GM19452 (cell line): ENCODE data around the gene ITPR1.

ENCODE experiments used
- ATAC-seq: cut with Tn5 transposase; IDR thresholded peaks from one replicate; pipeline ENCODE4 v1.9.1; 2021; ENCODE audit not compliant: unreplicated experiment

The ITPR1 gene

DNA sequence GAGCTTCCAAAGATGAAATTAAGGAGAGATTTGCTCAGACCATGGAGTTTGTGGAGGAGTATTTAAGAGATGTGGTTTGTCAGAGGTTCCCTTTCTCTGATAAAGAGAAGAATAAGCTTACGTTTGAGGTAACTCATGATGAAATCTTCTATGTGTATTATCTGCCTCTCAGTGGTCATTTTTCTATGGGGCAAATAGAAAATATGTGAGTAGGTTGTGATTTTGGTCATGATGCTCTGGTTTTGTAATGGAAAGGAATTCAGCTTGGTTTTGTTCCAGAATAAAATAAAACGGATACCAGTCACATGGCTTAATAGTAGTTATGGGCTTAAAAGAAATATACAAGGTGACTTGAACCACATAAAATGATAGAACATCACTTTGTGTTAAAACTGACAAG is 181.1 kb downstream of the ITPR1 start:
- no peak for ATAC-seq

DNA sequence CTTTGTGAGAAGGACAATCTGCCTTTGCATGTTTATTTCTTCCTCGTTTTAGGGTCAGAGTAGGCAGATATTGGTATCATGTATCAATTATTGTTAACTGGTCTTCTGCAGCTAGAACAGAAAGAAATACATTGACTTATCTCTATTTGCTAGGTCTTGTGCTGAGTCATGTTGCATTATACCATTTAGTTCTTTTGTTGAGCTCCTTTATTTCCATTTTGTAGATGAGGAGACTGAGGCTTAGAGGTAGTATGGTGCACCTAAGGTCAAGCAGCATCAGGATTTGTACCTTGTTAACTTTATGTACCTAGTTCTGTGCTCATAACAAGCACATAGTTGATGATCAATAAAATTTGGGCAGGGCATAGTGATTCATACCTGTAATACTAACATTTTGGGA is 182.6 kb downstream of the ITPR1 start:
- no peak for ATAC-seq

GRCh38 chr3:4678320-4678719 is 185.2 kb downstream of the ITPR1 start:
- no peak for ATAC-seq

- no peak for ATAC-seq
These were observed 187.1 kb downstream of the ITPR1 start for GRCh38 chr3:4680227-4680691.

DNA sequence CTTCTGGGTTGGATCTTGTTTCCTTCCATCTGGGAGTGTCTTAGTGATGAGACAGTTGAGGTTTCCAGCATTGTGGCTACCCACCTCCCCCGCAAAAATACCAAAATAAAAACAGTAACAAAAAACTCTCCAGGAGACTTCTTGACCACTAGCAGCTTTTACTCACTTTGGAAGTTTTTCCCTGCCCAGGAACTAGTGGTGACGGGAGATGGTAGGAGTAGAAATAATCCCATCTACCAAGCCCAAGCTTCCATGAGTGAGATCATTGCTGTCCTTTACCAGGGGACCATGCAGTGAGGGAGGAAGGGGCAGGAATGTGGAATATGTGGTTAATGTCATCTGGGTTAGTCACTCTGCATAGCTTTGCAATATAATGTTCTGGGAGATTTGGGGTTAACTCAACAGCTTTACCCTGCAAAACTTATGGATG is 187.7 kb downstream of the ITPR1 start:
- no peak for ATAC-seq

GRCh38 chr3:4681301-4681700 is 188.2 kb downstream of the ITPR1 start:
- no peak for ATAC-seq

DNA sequence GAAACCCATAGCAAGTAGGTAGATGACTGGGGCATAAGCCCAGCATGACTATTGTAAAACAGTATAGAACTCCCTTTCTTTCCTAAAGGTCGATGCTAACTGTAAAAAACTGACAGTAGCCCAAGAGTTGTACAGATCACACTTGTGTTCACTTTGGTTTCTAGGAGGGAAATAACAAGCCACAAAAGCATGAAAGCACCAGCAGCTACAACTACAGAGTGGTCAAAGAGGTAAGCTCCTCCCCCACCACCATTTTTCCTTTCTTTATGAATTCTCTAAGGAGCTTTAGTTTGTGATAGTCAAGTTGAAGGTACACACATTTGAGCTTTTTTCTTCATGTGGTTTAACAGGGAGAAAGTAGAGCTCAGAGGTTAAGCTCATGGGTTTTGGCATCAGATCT is 191.0 kb downstream of the ITPR1 start:
- no peak for ATAC-seq

DNA sequence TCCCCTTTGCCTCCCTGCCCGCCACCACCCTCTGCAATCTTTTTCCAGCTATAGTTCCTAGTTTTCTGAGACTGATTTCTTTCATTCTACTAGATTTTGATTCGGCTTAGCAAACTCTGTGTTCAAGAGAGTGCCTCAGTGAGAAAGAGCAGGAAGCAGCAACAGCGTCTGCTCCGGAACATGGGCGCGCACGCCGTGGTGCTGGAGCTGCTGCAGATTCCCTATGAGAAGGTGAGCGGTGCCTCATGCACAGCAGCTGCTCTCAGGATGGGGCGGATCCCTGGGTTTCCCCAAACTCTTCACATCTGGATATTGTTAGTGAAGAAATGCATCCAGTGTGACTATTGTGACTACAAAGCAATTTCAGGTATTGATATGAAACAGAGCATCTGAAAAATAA is 191.8 kb downstream of the ITPR1 start:
- ATAC-seq = no peak

- ATAC-seq = no peak
These were observed 192.7 kb downstream of the ITPR1 start for GRCh38 chr3:4685673-4686345.

DNA sequence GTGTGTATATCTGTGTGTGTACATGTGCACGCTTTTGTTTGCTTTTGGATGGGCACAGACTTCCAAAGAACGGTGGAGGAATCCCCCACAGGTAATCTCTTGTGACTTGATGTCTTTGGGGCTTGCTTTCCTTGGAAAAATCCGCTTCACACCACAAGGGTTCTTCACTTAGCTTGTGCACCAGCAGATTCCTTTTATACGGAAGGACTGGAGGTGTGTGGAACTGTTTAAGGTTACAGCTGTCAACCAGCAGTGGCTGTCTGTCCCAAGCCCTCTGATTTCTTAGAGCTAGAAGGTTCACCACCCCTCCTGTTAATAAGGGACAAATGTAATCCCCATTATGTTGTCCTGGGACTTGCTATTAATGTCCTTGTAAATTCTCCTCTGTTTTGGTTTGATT is 193.5 kb downstream of the ITPR1 start:
- no peak for ATAC-seq

DNA sequence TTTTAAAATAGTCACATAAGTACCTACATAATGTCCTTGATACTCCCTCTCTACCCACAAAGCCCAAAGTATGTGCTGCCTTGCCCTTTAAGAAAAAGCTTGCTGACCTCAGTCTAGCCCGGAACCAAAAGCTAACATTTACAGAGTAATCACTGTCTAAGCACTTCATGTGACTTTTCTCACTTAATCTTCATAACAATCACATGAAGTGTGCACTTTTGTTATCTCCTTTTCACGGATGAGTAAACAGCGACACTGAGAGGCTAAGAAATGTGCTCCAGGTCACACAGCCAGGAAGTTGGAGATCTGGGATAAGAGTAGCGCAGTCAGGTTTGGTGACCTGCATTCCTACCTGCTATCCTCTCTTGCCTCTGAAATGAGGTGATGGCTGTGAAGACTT is 194.0 kb downstream of the ITPR1 start:
- no peak for ATAC-seq

DNA sequence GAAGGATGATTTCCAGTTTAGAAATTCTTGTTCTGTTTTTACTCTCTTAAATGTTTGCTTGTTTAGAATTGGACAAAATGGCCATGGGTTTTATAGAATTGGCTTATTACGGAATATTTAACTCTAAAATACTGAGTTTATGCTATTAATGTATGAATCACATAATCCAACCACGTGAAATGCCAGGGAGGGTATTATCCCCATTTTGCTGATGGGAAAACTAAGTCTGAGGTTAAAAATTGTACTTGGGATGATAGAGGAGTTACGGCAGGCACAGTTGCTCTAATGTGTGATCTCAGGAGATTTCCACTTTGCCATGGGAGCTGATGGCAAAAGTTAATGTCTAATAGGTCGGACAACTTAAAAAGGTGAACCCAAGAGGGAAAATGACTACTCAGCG is 194.4 kb downstream of the ITPR1 start:
- no peak for ATAC-seq

- no peak for ATAC-seq
These were observed 195.3 kb downstream of the ITPR1 start for GRCh38 chr3:4688411-4688810.

DNA sequence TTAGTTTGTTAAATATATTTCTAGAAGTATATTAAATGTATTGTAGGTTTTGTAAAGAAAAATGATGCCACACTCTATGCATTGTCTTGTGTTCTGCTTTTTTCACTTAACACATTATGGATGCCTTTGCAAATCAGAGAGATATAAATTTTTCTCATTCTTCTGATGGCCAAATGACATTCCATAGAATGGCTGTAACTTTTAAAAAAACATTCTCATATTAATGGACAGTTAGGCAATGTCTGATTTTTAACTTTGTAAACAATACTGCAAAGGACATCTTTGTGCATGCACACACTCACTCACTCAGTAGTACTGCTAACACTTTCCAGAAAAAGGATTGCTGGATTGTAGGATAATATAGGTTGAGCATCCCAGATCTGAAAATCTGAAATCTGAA is 195.9 kb downstream of the ITPR1 start:
- ATAC-seq = no peak

GRCh38 chr3:4690277-4690676 is 197.1 kb downstream of the ITPR1 start:
- no peak for ATAC-seq

- ATAC-seq = peak; percentile 83
These were observed 200.5 kb downstream of the ITPR1 start for GRCh38 chr3:4693620-4694019.

- no peak for ATAC-seq
These were observed 202.7 kb downstream of the ITPR1 start for GRCh38 chr3:4695846-4696245.

- ATAC-seq = no peak
These were observed 203.1 kb downstream of the ITPR1 start for GRCh38 chr3:4696266-4696665.

- ATAC-seq = no peak
These were observed 205.1 kb downstream of the ITPR1 start for GRCh38 chr3:4698125-4698821.

GRCh38 chr3:4703054-4703480 is 209.9 kb downstream of the ITPR1 start:
- no peak for ATAC-seq

GRCh38 chr3:4704552-4704951 is 211.4 kb downstream of the ITPR1 start:
- ATAC-seq = no peak

DNA sequence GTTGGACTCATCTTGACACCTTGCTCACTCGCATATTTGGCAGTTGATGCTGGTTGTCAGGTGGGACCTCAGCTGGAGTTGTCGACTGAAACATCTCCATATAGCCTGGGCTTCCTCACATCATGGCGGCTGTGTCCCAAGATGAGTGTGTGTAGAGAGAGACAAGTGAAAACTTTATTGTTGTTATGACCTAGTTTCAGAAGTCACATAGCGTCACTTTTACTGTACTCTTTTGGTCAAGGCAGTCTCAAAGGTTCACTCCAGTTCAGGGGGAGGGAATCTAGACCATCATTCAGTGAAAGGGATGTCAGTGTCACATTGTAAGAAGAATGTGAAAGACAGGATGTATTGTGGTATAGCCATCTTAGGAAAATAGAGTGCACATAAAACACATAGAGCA is 214.2 kb downstream of the ITPR1 start:
- no peak for ATAC-seq

DNA sequence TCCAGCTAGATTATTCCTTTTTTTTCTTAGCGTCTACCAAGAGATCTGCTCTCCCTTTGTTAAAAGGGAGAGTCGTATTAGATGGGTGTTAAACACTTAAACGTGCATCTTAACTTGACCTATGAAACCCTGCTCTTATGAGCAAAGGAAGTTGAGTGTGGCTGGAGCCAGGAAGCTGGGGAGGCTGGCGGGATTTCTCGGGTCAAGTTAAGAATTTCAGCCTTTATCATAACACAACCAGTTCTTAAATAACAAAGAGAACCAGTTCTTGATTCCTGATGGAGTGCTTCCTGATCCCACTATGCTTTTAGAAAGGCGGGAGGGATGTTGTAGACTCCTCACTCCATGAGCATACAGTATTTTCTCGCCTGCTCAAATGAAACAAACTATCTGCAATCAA is 215.1 kb downstream of the ITPR1 start:
- no peak for ATAC-seq
